ENCODE measurements around the gene BICD1. TPM values are rescaled to one million over a fixed set of nuclear protein-coding genes. Genes with fewer than 3 reads are reported as not detected.

BICD1 gene
- total and polyA plus RNA-seq, 2 donors (not counting 1 experiment from before 2014, with no cell fraction given), result 15.2 to 93.5 TPM

DNA sequence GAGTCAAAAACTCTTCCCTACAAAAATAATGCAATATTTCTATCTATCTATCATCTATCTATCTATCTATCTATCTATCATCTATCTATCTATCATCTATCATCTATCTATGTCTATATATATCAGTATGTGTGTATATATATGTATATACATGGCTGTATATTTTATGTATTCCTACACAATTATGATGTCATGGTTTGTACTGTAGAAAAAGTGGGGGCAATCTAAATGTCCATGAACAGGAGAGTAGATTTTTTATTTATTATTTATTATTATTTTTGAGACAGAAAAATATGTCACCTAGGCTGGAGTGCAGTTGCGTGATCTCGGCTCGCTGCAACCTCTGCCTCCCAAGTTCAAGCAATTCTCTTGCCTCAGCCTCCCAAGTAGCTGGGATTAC is 45.6 kb upstream of the BICD1 start:
- Histone ChIP-seq H3K4me3 (ENCODE audit: control extremely low read depth in 1 of 5, extremely low read depth in 1 of 5, insufficient read depth in 1 of 5, low read depth in 2 of 5, low read length in 4 of 5) (no peak overlapping the region), H3K9me3 (ENCODE audit: control extremely low read depth in 1 of 3, control insufficient read depth in 2 of 3, insufficient read depth in 1 of 3, low read length in 2 of 3) (peaks cover 0 to 3% (median 0%) of the 10 kb centered on the region in 3 donors), H3K27ac (ENCODE audit: low read length in 2 of 2) (no peak overlapping the region), H2AFZ (ENCODE audit: insufficient read depth, low read depth, low read length, poor library complexity, severe bottlenecking) (peak overlapping the region; percentile 57), H3K27me3 (replicated peaks in 1 of 4; ENCODE audit: control extremely low read depth in 1 of 4, control insufficient read depth in 3 of 4, insufficient read depth in 4 of 4, low read length in 3 of 4) (no peaks in the 10 kb centered on the region), H3K9ac (ENCODE audit: low read length) (no peak overlapping the region), H3K36me3 (replicated peaks in 1 of 2; ENCODE audit: control extremely low read depth in 1 of 2, control insufficient read depth in 1 of 2, extremely low read depth in 1 of 2, insufficient read depth in 2 of 2, low read length in 1 of 2) (no peaks in the 10 kb centered on the region), H4K20me1 (ENCODE audit: control insufficient read depth, insufficient read depth, low read length, poor library complexity, severe bottlenecking) (no peaks in the 10 kb centered on the region), H3K4me2 (replicated peaks; ENCODE audit: low read depth, low read length, poor library complexity, severe bottlenecking) (no peak overlapping the region), H3K79me2 (ENCODE audit: control insufficient read depth, insufficient read depth, low read length) (no peaks in the 10 kb centered on the region), H3K4me1 (ENCODE audit: control insufficient read depth in 2 of 2, insufficient read depth in 2 of 2, low read length in 2 of 2) (peaks cover 10 to 12% of the 10 kb centered on the region in 2 donors)
- no peaks in the 10 kb centered on the region for H3K9me3 Mint-ChIP-seq (ENCODE audit: insufficient read depth)
- intact Hi-C loops (cut with micrococcal nuclease), result loop anchor here (2.0 to 5.0 kb wide), 2 partner anchors 76 to 402 kb away; partner anchors contain the start of gene ETFBKMT
- peaks cover 13% of the 10 kb centered on the region for H3K4me1 Mint-ChIP-seq
- no CpG with 5 or more reads among the region's 3 CpGs for WGBS (ENCODE audit: insufficient coverage)
- H3K4me3 Mint-ChIP-seq, result no peak overlapping the region
- H3K27me3 Mint-ChIP-seq, result no peaks in the 10 kb centered on the region
- H3K27ac Mint-ChIP-seq, result no peak overlapping the region
- ChIA-PET CTCF (interaction anchor here (0.5 to 4.7 kb wide), 29 partner anchors 9 to 657 kb away, joined by 3 to 51 read pairs (median 4); partner anchors contain the start of genes AMN1 and BICD1), POLR2A (interaction anchor here (0.6 to 0.9 kb wide), 6 partner anchors 218 to 470 kb away, joined by 3 to 7 read pairs (median 4); partner anchors contain the start of gene DENND5B)
- DNase-seq (no peak), ATAC-seq (ENCODE audit: low read depth) (no peak)
- TF ChIP-seq, protein P1, sequence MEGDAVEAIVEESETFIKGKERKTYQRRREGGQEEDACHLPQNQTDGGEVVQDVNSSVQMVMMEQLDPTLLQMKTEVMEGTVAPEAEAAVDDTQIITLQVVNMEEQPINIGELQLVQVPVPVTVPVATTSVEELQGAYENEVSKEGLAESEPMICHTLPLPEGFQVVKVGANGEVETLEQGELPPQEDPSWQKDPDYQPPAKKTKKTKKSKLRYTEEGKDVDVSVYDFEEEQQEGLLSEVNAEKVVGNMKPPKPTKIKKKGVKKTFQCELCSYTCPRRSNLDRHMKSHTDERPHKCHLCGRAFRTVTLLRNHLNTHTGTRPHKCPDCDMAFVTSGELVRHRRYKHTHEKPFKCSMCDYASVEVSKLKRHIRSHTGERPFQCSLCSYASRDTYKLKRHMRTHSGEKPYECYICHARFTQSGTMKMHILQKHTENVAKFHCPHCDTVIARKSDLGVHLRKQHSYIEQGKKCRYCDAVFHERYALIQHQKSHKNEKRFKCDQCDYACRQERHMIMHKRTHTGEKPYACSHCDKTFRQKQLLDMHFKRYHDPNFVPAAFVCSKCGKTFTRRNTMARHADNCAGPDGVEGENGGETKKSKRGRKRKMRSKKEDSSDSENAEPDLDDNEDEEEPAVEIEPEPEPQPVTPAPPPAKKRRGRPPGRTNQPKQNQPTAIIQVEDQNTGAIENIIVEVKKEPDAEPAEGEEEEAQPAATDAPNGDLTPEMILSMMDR (IDR thresholded peaks at IDR 0.05), result no peak
- TF ChIP-seq EZH2 (IDR thresholded peaks at IDR 0.05; ENCODE audit: borderline replicate concordance, insufficient read depth, low read depth, low read length, poor library complexity, severe bottlenecking), result no peak

DNA sequence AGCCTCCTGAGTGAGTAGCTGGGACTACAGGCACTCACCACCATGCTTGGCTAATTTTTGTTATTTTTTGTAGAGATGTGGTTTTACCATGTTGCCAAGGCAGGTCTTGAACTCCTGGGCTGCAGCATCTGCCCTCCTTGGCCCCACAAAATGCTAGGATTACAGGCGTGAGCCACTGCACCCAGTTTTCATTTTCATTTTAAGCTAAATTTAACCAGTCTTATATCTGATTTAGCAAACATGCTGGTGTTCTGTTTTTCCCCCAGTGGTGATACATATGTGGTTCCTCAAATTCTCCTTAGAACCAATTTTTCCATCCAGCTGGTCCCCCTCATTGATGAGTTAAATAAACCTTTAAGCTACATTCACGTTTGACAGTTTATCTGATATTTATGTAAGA is 43.8 kb upstream of the BICD1 start:
- Histone ChIP-seq H3K4me1 (ENCODE audit: control insufficient read depth in 2 of 2, insufficient read depth in 2 of 2, low read length in 2 of 2) (peaks cover 10 to 12% of the 10 kb centered on the region in 2 donors), H3K4me2 (replicated peaks; ENCODE audit: low read depth, low read length, poor library complexity, severe bottlenecking) (no peak overlapping the region), H3K27me3 (replicated peaks in 1 of 4; ENCODE audit: control extremely low read depth in 1 of 4, control insufficient read depth in 3 of 4, insufficient read depth in 4 of 4, low read length in 3 of 4) (no peaks in the 10 kb centered on the region), H3K4me3 (ENCODE audit: control extremely low read depth in 1 of 5, extremely low read depth in 1 of 5, insufficient read depth in 1 of 5, low read depth in 2 of 5, low read length in 4 of 5) (no peak overlapping the region), H3K36me3 (replicated peaks in 1 of 2; ENCODE audit: control extremely low read depth in 1 of 2, control insufficient read depth in 1 of 2, extremely low read depth in 1 of 2, insufficient read depth in 2 of 2, low read length in 1 of 2) (no peaks in the 10 kb centered on the region), H4K20me1 (ENCODE audit: control insufficient read depth, insufficient read depth, low read length, poor library complexity, severe bottlenecking) (no peaks in the 10 kb centered on the region), H3K9me3 (ENCODE audit: control extremely low read depth in 1 of 3, control insufficient read depth in 2 of 3, insufficient read depth in 1 of 3, low read length in 2 of 3) (peaks cover 0 to 3% (median 0%) of the 10 kb centered on the region in 3 donors), H3K27ac (ENCODE audit: low read length in 2 of 2) (no peak overlapping the region), H2AFZ (ENCODE audit: insufficient read depth, low read depth, low read length, poor library complexity, severe bottlenecking) (peak overlapping the region; percentile 43), H3K9ac (ENCODE audit: low read length) (no peak overlapping the region), H3K79me2 (ENCODE audit: control insufficient read depth, insufficient read depth, low read length) (no peaks in the 10 kb centered on the region)
- ATAC-seq (ENCODE audit: low read depth) (no peak), DNase-seq (peak; percentile 8)
- Mint-ChIP-seq H3K4me1 (peaks cover 13% of the 10 kb centered on the region), H3K4me3 (no peak overlapping the region), H3K9me3 (ENCODE audit: insufficient read depth) (no peaks in the 10 kb centered on the region), H3K27ac (no peak overlapping the region), H3K27me3 (no peaks in the 10 kb centered on the region)
- POLR2A ChIA-PET, result interaction anchor here (0.8 kb wide), 1 partner anchor 236 kb away, joined by 3 read pairs; no protein-coding TSS in a partner anchor
- TF ChIP-seq, protein P1 (IDR thresholded peaks at IDR 0.05), result no peak
- TF ChIP-seq EZH2 (IDR thresholded peaks at IDR 0.05; ENCODE audit: borderline replicate concordance, insufficient read depth, low read depth, low read length, poor library complexity, severe bottlenecking), result no peak
- no CpG with 5 or more reads among the region's 2 CpGs for WGBS (ENCODE audit: insufficient coverage)
- intact Hi-C loops (cut with micrococcal nuclease), result loop anchor here (5.0 kb wide), 1 partner anchor 74 kb away; no protein-coding TSS in a partner anchor
- CTCF ChIA-PET, result interaction anchor here (0.6 to 4.7 kb wide), 10 partner anchors 9 to 623 kb away, joined by 3 to 51 read pairs (median 3); no protein-coding TSS in a partner anchor
